HG02763 (cell line): ENCODE results near the gene UNK.

Experiments used
- ATAC-seq: cut with Tn5 transposase; IDR thresholded peaks from one replicate; pipeline ENCODE4 v1.9.1; 2021; ENCODE audit warnings: mild to moderate bottlenecking, moderate library complexity; ENCODE audit not compliant: unreplicated experiment

UNK gene, protein sequence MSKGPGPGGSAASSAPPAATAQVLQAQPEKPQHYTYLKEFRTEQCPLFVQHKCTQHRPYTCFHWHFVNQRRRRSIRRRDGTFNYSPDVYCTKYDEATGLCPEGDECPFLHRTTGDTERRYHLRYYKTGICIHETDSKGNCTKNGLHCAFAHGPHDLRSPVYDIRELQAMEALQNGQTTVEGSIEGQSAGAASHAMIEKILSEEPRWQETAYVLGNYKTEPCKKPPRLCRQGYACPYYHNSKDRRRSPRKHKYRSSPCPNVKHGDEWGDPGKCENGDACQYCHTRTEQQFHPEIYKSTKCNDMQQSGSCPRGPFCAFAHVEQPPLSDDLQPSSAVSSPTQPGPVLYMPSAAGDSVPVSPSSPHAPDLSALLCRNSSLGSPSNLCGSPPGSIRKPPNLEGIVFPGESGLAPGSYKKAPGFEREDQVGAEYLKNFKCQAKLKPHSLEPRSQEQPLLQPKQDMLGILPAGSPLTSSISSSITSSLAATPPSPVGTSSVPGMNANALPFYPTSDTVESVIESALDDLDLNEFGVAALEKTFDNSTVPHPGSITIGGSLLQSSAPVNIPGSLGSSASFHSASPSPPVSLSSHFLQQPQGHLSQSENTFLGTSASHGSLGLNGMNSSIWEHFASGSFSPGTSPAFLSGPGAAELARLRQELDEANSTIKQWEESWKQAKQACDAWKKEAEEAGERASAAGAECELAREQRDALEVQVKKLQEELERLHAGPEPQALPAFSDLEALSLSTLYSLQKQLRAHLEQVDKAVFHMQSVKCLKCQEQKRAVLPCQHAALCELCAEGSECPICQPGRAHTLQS

DNA sequence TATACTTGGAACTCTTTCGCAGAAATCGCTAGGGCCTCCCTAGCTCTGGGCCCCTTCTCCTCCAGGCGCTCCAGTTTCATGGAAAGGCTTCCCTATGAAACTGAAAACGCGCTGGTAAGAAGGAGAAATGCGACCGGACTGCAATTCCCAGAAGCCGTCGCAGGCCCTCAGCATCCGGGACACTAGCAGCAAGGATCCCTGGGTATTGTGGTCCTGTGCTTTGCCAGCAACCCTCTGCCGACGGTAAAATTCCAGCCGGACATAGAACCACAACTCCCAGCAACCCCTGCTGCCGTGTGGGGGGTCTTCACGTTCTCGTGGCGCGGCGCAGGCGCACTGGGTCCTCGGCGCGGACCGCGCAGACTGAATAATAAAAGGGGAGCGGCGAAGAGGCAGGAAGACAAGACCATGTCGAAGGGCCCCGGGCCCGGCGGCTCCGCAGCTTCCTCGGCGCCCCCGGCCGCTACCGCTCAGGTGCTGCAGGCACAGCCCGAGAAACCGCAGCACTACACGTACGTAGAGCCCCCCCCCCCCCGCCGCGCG is at the start of gene UNK:
Gene UNK, plus strand, starts transcription at position 334 of the 543 bp plus-strand sequence. Its CDS starts 75 bp downstream, at position 409.
- peak; percentile 66 for ATAC-seq

DNA sequence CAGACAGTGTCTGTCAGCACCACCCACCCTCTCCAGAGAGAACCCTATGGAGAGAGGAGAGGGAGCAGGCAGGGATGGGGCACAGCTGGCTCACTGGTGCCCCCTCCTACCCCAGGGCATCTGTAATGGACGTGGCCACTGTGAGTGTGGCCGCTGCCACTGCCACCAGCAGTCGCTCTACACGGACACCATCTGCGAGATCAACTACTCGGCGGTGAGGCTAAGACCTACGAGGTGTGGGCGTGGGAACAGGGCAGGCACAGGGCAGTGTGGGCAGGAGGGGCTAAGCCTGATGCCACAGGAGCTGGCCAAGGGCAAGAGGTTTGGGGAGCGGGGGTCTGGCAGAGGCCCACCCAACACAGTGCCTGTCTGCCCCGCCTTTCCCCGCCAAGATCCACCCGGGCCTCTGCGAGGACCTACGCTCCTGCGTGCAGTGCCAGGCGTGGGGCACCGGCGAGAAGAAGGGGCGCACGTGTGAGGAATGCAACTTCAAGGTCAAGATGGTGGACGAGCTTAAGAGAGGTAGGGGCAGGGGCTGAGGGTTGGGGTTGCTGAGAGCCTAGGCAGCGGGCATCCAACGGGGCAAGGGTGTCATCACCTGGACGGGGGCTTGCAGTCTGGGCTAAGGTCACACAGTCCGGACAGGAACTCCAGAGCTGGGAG is 48.3 kb upstream of the UNK start:
- ATAC-seq: no peak

DNA sequence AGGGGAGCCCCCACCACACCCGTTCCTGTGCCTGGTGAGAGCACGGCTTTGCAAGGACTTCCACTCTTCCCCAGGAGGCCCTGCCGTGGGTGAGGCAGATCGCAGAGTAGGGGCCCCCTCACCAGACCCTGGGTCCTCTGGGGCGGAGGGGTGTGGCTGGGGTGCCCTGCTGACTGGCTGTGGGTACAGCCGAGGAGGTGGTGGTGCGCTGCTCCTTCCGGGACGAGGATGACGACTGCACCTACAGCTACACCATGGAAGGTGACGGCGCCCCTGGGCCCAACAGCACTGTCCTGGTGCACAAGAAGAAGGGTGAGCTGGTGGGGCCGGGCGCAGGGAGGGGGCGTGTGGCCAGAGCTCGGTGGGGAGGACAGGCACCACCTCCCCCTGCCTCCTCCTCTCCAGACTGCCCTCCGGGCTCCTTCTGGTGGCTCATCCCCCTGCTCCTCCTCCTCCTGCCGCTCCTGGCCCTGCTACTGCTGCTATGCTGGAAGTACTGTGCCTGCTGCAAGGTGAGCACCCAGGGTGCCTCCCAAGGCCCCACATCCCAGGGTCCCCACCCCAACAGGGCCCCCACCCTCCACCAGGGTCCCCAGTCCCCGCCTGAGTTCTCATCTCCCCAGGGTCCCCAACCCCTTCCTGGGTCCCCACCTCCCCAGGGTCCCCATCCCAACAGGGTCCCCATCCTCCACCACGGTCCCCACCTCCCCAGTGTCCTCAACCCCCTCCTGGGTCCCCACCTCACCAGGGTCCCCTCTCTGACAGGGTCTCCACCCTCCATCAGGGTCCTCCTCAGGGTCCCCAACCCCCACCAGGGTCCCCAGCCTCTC is 47.3 kb upstream of the UNK start:
- ATAC-seq: no peak

DNA sequence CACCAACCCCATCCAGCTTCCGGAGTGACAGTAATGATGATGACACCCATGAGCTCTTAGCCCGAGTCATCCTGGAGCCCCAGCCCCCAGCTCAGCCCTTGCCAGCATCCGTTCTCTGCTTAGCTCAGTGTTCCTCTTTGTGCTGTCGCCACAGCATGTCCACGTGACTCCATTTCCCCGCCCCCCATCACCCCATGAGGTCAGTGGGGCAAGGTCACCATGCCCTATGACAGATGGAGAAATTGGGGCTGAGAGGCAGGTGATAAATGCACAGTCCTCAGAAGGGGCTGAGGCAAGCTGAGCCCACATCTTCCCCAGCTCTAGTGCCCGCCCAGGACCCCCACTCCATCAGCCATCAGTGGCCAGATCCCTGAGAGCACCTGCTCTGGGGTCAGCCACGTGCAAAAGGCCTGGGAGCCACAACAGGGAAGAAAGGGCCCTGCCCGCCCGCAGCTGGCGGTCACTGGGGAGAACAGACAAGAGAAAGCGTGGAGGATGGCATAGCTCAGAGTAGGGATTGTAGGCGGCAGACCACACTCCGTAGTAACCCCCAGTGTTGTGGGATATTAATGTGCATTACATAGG is 46.3 kb upstream of the UNK start:
- no peak for ATAC-seq

DNA sequence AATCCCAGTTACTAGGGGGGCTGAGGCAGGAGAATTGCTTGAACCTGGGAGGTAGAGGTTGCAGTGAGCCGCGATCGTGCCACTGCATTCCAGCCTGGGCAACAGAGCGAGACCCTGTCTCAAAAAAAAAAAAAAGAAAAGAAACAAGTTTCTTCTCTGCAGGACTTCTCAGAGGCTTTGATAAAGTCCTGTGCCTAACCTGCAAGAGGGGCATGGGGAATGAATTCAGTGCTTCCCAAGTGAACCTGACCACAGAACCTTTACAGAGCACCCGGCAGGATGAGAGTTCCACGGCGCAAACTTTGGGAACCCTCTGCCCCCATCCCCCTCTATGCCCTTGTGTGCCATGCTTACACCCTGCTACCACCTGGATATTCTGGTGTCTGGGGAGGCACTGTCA is 45.4 kb upstream of the UNK start:
- ATAC-seq: no peak

DNA sequence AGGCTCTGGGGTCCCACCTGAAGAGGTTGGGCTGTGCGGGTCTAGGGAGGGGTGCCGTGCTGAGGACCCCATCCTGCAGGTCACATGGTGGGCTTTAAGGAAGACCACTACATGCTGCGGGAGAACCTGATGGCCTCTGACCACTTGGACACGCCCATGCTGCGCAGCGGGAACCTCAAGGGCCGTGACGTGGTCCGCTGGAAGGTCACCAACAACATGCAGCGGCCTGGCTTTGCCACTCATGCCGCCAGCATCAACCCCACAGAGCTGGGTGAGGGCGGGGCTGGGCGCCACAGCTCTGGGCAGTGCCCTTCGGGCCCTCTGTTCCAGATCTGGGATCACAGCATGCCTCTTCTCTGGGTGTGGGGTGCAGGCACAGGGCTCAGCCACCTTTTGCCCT is 44.8 kb upstream of the UNK start:
- ATAC-seq: no peak

DNA sequence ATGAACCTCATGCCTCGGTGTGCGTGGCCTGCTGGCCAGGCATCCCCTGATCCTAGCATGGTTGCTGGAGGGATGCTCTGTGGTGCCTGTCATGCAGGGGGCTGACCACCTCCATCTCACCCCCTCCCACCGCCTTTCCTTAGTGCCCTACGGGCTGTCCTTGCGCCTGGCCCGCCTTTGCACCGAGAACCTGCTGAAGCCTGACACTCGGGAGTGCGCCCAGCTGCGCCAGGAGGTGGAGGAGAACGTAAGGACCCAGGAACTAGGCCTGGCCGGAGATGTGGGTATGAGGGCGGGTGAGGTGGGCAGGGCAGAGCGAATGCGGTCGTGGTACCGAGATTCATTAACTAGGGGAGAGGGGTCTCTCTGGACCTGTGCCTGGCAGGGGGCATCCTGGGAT is 44.4 kb upstream of the UNK start:
- no peak for ATAC-seq

DNA sequence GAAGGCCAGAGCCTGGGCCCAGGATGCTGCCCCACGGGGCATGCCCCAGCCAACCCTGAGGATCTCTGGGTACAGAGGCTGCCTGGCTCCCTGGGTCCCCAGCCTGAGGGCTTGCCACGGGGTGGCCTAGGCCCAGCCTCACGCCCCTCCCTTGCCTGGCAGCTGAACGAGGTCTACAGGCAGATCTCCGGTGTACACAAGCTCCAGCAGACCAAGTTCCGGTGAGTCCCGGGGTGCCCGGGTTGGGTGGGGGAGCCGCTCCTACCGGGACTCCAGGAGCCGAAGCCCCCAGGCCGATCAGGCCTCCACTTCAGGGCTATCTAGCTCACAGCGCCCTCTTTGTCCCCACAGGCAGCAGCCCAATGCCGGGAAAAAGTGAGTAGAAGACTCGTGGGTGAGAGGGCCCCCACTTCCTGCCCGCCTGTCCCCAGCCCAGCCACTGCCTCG is 44.0 kb upstream of the UNK start:
- ATAC-seq: no peak

DNA sequence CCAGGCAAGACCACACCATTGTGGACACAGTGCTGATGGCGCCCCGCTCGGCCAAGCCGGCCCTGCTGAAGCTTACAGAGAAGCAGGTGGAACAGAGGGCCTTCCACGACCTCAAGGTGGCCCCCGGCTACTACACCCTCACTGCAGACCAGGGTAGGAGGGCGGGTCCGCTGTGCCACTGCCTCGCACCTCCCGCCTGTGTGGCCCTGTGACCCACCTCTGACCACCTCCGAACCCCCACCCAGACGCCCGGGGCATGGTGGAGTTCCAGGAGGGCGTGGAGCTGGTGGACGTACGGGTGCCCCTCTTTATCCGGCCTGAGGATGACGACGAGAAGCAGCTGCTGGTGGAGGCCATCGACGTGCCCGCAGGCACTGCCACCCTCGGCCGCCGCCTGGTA is 42.3 kb upstream of the UNK start:
- ATAC-seq: no peak

DNA sequence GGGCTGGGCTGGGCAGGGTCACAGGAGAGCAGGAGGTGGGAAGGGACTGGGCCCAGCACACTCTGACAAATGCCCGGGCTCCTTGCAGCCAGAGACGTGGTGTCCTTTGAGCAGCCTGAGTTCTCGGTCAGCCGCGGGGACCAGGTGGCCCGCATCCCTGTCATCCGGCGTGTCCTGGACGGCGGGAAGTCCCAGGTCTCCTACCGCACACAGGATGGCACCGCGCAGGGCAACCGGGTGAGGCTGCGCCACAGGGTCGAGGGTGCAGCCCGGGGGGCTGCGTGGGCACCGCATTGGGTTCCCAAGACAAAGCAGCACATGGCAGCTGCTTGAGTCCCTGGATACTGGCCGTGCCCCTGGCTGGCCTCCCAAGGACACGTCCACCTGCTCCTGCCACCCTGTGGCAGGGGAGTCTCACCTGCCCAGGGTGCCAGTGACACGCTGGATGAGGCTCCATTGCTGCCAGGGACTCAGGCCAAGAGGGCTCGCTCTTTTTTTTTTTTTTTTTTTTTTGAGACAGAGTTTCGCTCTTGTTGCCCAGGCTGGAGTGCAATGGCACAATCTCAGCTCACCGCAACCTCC is 40.9 kb upstream of the UNK start:
- no peak for ATAC-seq

DNA sequence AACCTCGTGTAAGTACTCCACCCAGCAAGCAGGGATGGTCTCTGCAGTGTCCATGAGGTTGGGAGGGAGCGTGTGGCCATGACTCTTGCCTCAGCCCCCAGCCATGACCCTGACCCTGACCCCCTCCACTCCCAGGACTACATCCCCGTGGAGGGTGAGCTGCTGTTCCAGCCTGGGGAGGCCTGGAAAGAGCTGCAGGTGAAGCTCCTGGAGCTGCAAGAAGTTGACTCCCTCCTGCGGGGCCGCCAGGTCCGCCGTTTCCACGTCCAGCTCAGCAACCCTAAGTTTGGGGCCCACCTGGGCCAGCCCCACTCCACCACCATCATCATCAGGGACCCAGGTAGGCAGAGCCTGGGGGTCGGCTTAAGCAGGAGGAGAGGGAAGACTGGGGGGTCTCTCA is 35.9 kb upstream of the UNK start:
- no peak for ATAC-seq

DNA sequence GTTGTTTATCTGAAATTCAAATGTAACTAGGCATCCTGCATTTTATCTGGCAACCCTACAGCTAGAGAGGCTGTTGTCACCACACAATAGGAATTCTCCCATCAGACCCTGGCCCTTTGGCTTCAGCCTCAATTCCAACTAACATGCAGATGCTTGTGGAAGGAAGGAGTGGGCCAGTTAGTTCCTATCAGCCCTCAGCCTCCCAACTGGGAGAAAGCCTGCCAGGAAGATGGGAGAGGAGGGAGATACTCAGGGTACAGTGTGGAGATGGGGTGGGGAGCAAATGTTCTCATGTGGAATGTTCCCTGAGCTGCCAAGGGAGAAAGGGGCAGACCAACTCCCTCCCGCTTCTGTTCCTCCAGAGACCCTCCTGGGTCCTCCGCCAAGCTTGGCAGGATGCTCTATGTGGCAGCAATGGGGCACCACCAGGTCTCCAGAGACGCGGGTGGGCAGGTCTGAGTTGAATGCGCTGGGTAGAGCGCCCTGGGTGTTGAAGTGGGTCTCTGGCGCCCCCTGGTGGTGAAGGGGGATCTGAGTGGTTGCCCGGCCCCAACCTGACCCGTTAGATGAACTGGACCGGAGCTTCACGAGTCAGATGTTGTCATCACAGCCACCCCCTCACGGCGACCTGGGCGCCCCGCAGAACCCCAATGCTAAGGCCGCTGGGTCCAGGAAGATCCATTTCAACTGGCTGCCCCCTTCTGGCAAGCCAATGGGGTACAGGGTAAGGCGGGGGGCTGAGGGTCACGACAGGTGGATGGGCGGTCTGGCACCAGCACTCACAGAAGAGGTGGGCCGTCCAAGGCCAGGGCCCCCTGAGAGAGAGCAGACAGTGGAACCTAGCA is 34.8 kb upstream of the UNK start:
- no peak for ATAC-seq

DNA sequence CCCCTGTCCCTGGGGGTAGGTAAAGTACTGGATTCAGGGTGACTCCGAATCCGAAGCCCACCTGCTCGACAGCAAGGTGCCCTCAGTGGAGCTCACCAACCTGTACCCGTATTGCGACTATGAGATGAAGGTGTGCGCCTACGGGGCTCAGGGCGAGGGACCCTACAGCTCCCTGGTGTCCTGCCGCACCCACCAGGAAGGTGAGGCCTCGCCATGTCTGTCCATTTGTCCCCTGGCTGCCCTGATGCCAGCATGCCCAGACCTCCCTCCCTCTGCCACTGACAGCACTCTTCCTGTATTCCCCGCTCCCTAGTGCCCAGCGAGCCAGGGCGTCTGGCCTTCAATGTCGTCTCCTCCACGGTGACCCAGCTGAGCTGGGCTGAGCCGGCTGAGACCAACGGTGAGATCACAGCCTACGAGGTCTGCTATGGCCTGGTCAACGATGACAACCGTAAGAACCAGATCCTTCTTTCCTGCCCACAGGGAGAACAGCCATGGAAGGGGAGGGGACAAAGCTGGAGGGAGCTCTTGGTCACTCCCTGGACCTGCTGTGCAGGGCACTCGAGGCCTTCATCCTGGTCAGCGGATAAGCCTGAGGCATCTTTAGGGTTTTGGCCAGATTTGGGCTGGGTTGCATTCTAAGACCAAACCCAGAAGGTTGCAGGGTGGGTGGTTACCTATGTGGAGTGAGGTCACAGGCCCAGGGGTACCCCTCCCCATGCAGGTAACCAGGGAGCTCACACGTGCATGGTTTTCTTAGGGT is 33.8 kb upstream of the UNK start:
- ATAC-seq: no peak

DNA sequence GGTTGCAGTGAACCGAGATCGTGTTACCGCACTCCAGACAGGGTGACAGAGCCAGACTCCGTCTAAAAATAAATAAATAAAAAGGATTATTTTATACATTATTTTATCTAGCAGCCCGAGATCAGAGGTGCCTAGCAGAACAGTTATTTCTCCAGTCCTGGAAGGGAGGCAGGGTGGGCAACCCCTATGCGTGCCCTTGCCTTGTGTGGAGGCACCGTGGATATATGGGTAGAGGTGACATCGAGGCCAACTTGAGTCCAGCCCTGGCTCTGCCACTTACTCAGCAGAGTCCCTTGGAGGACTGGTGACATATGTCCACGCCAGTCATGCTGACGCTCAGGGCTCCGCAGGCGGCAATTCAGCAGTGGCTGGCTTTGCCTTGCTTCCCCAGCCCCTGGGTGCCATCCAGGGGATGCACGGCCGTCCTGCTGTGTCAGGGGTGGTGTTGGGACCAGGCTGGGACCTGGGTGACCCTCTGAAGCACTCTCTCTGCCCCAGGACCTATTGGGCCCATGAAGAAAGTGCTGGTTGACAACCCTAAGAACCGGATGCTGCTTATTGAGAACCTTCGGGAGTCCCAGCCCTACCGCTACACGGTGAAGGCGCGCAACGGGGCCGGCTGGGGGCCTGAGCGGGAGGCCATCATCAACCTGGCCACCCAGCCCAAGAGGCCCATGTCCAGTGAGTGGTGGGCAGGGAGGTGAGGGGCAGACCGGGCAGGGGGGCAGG is 32.8 kb upstream of the UNK start:
- ATAC-seq: no peak

DNA sequence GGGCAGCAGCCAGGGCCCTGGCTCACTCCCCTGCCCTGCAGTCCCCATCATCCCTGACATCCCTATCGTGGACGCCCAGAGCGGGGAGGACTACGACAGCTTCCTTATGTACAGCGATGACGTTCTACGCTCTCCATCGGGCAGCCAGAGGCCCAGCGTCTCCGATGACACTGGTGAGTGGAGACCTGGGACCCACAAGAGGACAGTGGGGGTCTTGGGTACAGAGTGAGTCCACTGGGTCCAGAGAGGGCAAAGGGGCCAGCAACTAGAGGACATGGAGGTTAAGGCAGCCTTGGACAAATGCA is 32.2 kb upstream of the UNK start:
- ATAC-seq: no peak

DNA sequence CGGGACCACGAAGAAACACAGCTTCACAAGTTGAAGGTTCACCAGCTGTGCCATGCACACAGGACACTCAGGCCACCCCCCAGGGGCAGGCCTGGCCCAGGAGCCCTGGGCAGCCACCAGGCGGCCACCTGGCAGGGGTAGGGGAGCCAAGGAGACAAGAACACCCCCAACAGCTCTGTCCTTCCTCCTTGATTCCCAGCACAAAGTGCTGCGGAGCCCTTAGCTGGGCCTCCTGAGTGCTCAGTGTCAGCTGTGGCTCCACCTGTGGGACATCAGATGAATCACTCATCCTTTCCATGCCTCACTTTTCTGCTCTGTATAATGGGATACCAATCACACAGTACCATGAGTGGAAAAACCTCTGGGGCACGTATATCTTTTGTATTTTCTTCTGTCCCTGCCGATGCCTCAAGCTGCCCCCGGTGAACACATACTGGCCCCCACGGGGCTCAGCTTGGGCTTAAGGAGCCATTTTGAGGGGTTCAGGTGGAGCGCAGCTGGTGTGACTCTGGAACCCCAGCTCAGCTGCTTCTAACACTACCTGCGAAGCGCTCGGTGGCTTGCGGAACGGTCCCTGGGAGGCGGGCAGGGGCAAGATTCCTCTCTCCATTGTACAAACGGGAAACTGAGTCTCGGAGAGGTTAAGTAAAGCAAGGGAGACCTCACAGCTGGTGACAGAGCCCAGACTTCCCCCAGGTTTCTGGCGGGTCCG is 31.6 kb upstream of the UNK start:
- no peak for ATAC-seq
